GM12878 (cell line): ENCODE results near the gene RGS16. TPM values are rescaled to one million over a fixed set of nuclear protein-coding genes. Genes with fewer than 3 reads are reported as not detected.

ENCODE experiments used
- BCL11A ChIP-seq: IDR thresholded peaks from 2 replicates; pipeline ENCODE4 v1.6.1; 2011; ENCODE audit warnings: low read depth, low read length
- ETV6 ChIP-seq, 2 experiments: fragments of 450-650 bp in 1 of 2; IDR thresholded peaks in 1 of 2; conservative IDR thresholded peaks in 1 of 2; 2 replicates each; pipeline ENCODE4 v1.6.1; 2014; ENCODE audit warnings: antibody characterized with exemption in 1 of 2, borderline replicate concordance in 1 of 2, low read depth in 1 of 2, mild to moderate bottlenecking in 1 of 2, moderate library complexity in 1 of 2
- FOS ChIP-seq: IDR thresholded peaks from 3 replicates; pipeline ENCODE4 v1.6.1; 2011; ENCODE audit warnings: borderline replicate concordance; ENCODE audit not compliant: insufficient read length; ENCODE audit errors: extremely low read depth
- KAT2A ChIP-seq: conservative IDR thresholded peaks from 2 replicates; pipeline ENCODE4 v1.6.1; 2011; ENCODE audit warnings: low read depth, low read length; ENCODE audit not compliant: control insufficient read depth
- MTA3 ChIP-seq: IDR thresholded peaks from 2 replicates; pipeline ENCODE4 v1.6.1; 2012; ENCODE audit warnings: low read length, inconsistent platforms, borderline replicate concordance
- NR2C2 ChIP-seq: IDR thresholded peaks from 2 replicates; pipeline ENCODE4 v1.6.1; 2011; ENCODE audit warnings: borderline replicate concordance, low read depth; ENCODE audit not compliant: control insufficient read depth, insufficient read length
- SMARCA5 ChIP-seq: fragments of 450-650 bp; IDR thresholded peaks from 2 replicates; pipeline ENCODE4 v1.6.1; 2017; ENCODE audit warnings: mild to moderate bottlenecking
- WRNIP1 ChIP-seq: IDR thresholded peaks from 2 replicates; pipeline ENCODE4 v1.6.1; 2011; ENCODE audit warnings: low read depth, low read length, improper control_type of control experiment, borderline replicate concordance
- polyA plus RNA-seq, 11 experiments: library from polyadenylated mRNA; depleted of rRNA in 4 of 11; unstranded in 6 of 11; stranded (reverse) in 5 of 11; fragments of >200 nt; fragmentation: Nextera tagmentation in 4 of 11; fragmentation: Illumina TruSeq in 1 of 11; extraction: Ambion mirVana in 4 of 11; extraction: Trizol in 1 of 11; gene quantifications; 1 replicate in 1 of 11; 2 replicates in 10 of 11; pipeline versions ENCODE4 v1.2.1 to v1.2.3, GENCODE V29; 2011 to 2016; ENCODE audit warnings: inconsistent platforms in 2 of 11, missing spikeins in 2 of 11, low read depth in 1 of 11
- total RNA-seq, 4 experiments: library from RNA; depleted of rRNA in 3 of 4; stranded (reverse); fragments of >200 nt in 3 of 4; fragmentation: Illumina TruSeq in 1 of 4; extraction: Trizol in 1 of 4; gene quantifications; 2 replicates each; pipeline versions ENCODE4 v1.2.1 to v1.2.3, GENCODE V29; 2013 to 2021
- TF ChIP-seq, protein P1 (sequence below): fragments of 450-650 bp; IDR thresholded peaks from 2 replicates; pipeline ENCODE4 v1.6.1; 2017; ENCODE audit warnings: mild to moderate bottlenecking, moderate library complexity
- TF ChIP-seq, protein P2 (sequence below), 3 experiments: IDR thresholded peaks in 2 of 3; conservative IDR thresholded peaks in 1 of 3; 2 replicates each; pipeline ENCODE4 v1.5.1; 2011; ENCODE audit warnings: low read depth in 3 of 3, low read length in 3 of 3, mild to moderate bottlenecking in 3 of 3, control low read depth in 2 of 3, moderate library complexity in 2 of 3, inconsistent platforms in 1 of 3, mixed read lengths in 1 of 3; ENCODE audit not compliant: control insufficient read depth in 2 of 3, insufficient read depth in 1 of 3; ENCODE audit errors: extremely low read depth in 1 of 3
- TF ChIP-seq, protein P3 (sequence below): fragments of 450-650 bp; IDR thresholded peaks from 2 replicates; pipeline ENCODE4 v1.6.1; 2016; ENCODE audit warnings: mild to moderate bottlenecking
- TF ChIP-seq, protein P4 (sequence below): IDR thresholded peaks from 2 replicates; pipeline ENCODE4 v1.6.1; 2011; ENCODE audit warnings: borderline replicate concordance, low read depth, mild to moderate bottlenecking, moderate library complexity, mixed read lengths, low read length; ENCODE audit not compliant: insufficient read depth; ENCODE audit errors: extremely low read length
- TF ChIP-seq, protein P5 (sequence below): IDR thresholded peaks from 2 replicates; pipeline ENCODE4 v1.6.1; 2012; ENCODE audit warnings: mild to moderate bottlenecking, low read depth, low read length

The RGS16 gene
- total and polyA plus RNA-seq, 10 of the 15 experiments (the other 5 are each of a cell fraction or from before 2014, with no cell fraction given) = 16.4 to 58.2 (median 44.6) TPM

DNA sequence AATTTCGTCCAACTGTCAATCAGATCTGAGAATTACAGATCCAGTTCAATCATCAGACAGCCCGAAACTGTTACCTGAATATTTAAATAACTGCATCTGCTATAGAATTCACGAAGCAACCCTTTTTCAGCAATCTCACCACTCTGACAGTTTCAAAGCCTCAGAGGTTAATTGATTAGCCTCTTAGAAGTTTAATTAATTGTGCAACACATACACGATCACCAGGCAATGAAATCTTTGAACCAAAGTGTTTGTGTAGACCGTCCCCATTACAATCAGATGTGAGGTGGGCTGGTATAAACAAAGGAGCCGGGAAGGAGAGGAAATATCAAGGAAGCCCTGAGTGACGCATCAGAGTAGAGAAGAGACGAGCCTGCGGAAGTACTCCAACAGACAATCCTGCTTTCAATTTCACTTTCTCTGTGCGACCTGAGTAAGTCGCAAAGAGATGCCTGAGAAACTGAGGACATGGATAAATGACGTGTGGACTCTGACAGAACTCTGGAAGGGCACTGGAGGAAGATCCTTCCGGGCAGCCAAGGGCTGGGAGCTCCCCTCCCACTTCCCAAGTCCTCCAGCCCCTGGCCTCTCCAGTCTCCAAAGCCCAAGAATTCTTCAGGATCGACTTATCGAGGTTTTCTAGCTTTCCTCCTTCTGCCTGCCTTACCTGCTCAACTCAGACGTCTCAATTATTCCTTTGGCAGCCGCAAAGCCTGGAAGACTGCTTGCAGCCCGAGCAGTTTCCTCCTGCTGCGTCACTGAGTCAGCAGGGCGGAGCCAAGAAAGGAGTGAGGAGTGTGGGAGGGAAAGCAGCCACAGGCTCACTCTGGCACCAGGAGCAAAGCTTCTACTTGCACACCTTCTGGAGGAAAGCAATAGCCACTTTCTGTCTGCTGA is 15.4 kb downstream of the RGS16 start, which contains the start of gene RNASEL (continued):
- TF ChIP-seq NR2C2 = no peak
- TF ChIP-seq, protein P1, sequence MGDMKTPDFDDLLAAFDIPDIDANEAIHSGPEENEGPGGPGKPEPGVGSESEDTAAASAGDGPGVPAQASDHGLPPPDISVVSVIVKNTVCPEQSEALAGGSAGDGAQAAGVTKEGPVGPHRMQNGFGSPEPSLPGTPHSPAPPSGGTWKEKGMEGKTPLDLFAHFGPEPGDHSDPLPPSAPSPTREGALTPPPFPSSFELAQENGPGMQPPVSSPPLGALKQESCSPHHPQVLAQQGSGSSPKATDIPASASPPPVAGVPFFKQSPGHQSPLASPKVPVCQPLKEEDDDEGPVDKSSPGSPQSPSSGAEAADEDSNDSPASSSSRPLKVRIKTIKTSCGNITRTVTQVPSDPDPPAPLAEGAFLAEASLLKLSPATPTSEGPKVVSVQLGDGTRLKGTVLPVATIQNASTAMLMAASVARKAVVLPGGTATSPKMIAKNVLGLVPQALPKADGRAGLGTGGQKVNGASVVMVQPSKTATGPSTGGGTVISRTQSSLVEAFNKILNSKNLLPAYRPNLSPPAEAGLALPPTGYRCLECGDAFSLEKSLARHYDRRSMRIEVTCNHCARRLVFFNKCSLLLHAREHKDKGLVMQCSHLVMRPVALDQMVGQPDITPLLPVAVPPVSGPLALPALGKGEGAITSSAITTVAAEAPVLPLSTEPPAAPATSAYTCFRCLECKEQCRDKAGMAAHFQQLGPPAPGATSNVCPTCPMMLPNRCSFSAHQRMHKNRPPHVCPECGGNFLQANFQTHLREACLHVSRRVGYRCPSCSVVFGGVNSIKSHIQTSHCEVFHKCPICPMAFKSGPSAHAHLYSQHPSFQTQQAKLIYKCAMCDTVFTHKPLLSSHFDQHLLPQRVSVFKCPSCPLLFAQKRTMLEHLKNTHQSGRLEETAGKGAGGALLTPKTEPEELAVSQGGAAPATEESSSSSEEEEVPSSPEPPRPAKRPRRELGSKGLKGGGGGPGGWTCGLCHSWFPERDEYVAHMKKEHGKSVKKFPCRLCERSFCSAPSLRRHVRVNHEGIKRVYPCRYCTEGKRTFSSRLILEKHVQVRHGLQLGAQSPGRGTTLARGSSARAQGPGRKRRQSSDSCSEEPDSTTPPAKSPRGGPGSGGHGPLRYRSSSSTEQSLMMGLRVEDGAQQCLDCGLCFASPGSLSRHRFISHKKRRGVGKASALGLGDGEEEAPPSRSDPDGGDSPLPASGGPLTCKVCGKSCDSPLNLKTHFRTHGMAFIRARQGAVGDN = peak; percentile 31; the same call in 1 of the 2 replicates
- TF ChIP-seq, protein P2, sequence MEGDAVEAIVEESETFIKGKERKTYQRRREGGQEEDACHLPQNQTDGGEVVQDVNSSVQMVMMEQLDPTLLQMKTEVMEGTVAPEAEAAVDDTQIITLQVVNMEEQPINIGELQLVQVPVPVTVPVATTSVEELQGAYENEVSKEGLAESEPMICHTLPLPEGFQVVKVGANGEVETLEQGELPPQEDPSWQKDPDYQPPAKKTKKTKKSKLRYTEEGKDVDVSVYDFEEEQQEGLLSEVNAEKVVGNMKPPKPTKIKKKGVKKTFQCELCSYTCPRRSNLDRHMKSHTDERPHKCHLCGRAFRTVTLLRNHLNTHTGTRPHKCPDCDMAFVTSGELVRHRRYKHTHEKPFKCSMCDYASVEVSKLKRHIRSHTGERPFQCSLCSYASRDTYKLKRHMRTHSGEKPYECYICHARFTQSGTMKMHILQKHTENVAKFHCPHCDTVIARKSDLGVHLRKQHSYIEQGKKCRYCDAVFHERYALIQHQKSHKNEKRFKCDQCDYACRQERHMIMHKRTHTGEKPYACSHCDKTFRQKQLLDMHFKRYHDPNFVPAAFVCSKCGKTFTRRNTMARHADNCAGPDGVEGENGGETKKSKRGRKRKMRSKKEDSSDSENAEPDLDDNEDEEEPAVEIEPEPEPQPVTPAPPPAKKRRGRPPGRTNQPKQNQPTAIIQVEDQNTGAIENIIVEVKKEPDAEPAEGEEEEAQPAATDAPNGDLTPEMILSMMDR (IDR thresholded peaks at IDR 0.05 in 2 of 3, conservative IDR thresholded peaks at IDR 0.05 in 1 of 3; ENCODE audit: control insufficient read depth in 2 of 3, extremely low read depth in 1 of 3, insufficient read depth in 1 of 3, low read depth in 3 of 3, low read length in 3 of 3) = no peak
- TF ChIP-seq, protein P3, sequence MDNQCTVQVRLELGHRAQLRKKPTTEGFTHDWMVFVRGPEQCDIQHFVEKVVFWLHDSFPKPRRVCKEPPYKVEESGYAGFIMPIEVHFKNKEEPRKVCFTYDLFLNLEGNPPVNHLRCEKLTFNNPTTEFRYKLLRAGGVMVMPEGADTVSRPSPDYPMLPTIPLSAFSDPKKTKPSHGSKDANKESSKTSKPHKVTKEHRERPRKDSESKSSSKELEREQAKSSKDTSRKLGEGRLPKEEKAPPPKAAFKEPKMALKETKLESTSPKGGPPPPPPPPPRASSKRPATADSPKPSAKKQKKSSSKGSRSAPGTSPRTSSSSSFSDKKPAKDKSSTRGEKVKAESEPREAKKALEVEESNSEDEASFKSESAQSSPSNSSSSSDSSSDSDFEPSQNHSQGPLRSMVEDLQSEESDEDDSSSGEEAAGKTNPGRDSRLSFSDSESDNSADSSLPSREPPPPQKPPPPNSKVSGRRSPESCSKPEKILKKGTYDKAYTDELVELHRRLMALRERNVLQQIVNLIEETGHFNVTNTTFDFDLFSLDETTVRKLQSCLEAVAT = peak; percentile 97
- TF ChIP-seq KAT2A = no peak
- no peak for TF ChIP-seq BCL11A
- TF ChIP-seq SMARCA5 = no peak
- TF ChIP-seq, protein P4, sequence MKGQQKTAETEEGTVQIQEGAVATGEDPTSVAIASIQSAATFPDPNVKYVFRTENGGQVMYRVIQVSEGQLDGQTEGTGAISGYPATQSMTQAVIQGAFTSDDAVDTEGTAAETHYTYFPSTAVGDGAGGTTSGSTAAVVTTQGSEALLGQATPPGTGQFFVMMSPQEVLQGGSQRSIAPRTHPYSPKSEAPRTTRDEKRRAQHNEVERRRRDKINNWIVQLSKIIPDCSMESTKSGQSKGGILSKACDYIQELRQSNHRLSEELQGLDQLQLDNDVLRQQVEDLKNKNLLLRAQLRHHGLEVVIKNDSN = no peak
- no peak for TF ChIP-seq WRNIP1
- TF ChIP-seq MTA3 = peak; percentile 61; the same call in 1 of the 2 replicates
- peak in 1 of 2 experiments; percentile 74; a peak in 2 of 4 replicates for TF ChIP-seq ETV6 (conservative IDR thresholded peaks at IDR 0.05 in 1 of 2, IDR thresholded peaks at IDR 0.05 in 1 of 2; ENCODE audit: borderline replicate concordance in 1 of 2, low read depth in 1 of 2)
- no peak for TF ChIP-seq FOS
- TF ChIP-seq, protein P5, sequence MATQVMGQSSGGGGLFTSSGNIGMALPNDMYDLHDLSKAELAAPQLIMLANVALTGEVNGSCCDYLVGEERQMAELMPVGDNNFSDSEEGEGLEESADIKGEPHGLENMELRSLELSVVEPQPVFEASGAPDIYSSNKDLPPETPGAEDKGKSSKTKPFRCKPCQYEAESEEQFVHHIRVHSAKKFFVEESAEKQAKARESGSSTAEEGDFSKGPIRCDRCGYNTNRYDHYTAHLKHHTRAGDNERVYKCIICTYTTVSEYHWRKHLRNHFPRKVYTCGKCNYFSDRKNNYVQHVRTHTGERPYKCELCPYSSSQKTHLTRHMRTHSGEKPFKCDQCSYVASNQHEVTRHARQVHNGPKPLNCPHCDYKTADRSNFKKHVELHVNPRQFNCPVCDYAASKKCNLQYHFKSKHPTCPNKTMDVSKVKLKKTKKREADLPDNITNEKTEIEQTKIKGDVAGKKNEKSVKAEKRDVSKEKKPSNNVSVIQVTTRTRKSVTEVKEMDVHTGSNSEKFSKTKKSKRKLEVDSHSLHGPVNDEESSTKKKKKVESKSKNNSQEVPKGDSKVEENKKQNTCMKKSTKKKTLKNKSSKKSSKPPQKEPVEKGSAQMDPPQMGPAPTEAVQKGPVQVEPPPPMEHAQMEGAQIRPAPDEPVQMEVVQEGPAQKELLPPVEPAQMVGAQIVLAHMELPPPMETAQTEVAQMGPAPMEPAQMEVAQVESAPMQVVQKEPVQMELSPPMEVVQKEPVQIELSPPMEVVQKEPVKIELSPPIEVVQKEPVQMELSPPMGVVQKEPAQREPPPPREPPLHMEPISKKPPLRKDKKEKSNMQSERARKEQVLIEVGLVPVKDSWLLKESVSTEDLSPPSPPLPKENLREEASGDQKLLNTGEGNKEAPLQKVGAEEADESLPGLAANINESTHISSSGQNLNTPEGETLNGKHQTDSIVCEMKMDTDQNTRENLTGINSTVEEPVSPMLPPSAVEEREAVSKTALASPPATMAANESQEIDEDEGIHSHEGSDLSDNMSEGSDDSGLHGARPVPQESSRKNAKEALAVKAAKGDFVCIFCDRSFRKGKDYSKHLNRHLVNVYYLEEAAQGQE = no peak
